Stimulated activated naive CD8-positive, alpha-beta T cell treated with anti-CD3 and anti-CD28 coated beads, Interleukin-15, Interleukin-2, amounts not matched to agents 100 U/mL and 50 U/mL, for 24 hours (primary cell): Measurements from ENCODE around the gene IFI27L1.

Experiments
- ATAC-seq: fragments of 150-1000 bp; cut with Tn5 transposase; one replicate; pipeline ENCODE4 v1.10.0; 2021
- DNase-seq: peaks from one replicate; pipeline ENCODE4 v3.0.0; 2021

The IFI27L1 gene, protein sequence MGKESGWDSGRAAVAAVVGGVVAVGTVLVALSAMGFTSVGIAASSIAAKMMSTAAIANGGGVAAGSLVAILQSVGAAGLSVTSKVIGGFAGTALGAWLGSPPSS

DNA sequence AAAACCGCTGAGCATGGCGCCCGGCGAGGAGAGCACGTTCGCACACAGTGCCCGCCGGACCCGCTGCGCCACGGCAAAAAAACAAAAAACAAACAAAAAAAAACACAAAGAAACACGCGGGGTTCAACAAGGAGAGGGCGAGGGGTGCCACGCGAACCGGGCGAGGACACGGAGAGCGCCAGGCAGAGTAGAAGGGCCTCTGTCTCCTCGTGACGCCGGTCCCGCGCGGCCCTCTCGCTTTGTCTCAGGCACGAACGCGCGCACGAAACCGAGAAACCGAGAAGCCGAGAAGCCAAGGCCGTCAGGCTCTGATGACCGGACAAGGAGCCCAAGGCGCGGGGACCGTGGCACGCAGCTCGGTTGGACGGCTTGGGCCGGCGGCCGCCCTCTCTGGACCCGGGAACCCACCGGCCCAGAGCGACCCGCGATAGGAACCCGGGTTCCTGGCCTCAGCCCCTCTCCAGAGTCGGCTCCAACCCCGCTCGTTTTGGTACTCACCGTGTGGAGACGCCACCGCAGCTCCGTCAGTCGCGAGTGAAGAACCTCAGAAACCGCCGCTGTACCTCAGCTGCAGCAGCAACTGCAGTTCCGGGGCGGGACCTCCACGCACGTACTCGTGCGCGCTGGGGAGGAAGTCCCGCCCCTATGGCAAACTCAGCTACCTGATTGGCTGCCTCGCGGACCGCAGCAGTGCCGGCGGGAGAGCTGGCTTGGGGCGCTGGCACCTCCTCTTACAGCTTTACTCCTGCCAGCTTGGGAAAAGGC, at the start of gene IFI27L1, which contains the start of gene DDX24:
Gene IFI27L1 (plus strand): TSS at position 690 of the 765 bp plus-strand sequence. CDS start 15,628 bp downstream, outside the sequence.
Gene DDX24 (minus strand): TSS at position 582 of the 765 bp plus-strand sequence. CDS start 1,460 bp downstream, outside the sequence.
- peak; percentile 96 for DNase-seq
- peak; percentile 98 for ATAC-seq

DNA sequence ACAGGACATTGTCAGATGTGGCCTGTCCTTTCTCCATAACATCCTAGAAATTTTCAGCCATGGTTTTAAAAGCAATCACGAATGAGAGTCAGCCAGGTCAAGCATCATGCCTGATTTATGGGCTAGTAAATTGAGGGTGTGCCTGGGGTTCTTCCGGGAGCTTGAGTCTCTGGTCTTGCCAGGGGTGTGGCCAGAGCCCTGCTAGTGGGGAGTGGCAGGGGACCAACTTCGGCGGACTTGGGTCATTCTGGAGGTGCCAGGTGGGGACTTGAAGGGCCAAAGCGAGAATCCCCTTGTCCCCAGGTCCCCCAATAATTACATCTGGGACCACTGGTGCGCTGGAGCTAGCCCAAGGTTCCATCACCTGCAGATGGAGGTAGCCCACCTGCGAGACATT, 49.2 kb upstream of the IFI27L1 start:
- ATAC-seq (no peak), DNase-seq (no peak)

DNA sequence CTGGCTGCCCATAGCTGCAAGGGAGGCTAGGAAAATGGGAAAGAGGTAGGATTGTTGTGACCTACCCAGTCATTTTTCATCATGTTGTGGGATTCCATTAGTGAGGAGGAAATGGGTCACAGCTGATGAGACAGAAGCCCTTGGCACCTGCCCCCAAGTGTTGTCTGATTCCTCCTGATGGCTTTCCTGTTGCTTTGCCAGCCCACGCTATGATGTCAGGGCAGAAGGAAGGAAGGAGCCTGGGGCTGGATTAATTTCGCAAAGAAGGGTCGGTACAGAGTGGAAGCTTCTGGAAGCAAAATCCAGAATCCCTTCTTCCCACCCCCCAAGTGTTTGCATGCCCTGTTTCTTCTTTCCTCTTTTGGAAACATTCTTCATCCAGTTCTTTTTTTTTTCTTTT, 46.2 kb upstream of the IFI27L1 start:
- DNase-seq = no peak
- no peak for ATAC-seq

GRCh38 chr14:94036313-94037167, 44.6 kb upstream of the IFI27L1 start:
- ATAC-seq (peak; percentile 96), DNase-seq (peak; percentile 82)

DNA sequence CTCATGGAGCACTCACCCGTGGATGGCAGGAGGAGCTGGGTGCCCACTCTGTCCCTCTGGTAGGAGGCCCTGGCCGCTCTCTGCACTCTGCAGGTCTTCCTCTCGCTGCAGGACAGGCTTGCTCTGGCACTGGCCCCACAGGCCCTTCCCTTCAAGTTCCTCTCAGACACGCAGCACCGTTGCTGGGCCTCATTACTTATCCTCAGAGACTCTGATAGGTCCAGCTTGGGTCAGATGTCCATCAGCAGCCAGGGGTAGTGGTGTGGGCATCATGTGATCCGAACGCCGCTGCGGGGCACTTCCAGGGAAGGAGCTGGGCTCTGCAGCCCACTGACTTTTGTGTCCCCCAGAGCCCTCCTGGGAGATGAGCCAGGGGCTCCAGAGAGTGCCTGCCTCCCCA, 43.2 kb upstream of the IFI27L1 start:
- no peak for ATAC-seq
- DNase-seq = no peak

DNA sequence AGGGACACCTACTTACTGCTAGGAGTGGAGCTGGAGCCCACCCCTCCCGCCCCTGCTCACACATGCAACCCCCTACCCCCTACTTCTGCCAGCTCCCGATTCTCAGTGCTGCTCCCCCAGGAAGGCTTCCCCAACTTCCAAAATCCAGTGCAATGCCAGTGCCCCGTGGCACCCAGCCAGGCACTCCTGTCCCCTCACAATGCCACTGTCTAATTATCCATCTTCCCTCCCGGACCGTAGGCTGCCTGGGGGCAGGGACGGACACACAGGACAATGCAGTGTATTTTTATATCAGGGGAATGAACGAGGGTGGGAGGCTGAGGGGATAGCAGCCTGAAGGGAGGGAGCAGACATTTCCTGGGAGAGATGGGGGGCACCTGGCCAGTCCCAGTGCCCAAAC, 42.6 kb upstream of the IFI27L1 start:
- DNase-seq (no peak), ATAC-seq (no peak)

GRCh38 chr14:94038921-94039629, 42.0 kb upstream of the IFI27L1 start:
- ATAC-seq (no peak), DNase-seq (no peak)

GRCh38 chr14:94040247-94040646, 40.9 kb upstream of the IFI27L1 start:
- DNase-seq = no peak
- no peak for ATAC-seq

- no peak for ATAC-seq
- no peak for DNase-seq
These were observed 40.3 kb upstream of the IFI27L1 start for GRCh38 chr14:94040796-94041195.

- DNase-seq = no peak
- ATAC-seq = no peak
These were observed 39.4 kb upstream of the IFI27L1 start for GRCh38 chr14:94041551-94042346.

DNA sequence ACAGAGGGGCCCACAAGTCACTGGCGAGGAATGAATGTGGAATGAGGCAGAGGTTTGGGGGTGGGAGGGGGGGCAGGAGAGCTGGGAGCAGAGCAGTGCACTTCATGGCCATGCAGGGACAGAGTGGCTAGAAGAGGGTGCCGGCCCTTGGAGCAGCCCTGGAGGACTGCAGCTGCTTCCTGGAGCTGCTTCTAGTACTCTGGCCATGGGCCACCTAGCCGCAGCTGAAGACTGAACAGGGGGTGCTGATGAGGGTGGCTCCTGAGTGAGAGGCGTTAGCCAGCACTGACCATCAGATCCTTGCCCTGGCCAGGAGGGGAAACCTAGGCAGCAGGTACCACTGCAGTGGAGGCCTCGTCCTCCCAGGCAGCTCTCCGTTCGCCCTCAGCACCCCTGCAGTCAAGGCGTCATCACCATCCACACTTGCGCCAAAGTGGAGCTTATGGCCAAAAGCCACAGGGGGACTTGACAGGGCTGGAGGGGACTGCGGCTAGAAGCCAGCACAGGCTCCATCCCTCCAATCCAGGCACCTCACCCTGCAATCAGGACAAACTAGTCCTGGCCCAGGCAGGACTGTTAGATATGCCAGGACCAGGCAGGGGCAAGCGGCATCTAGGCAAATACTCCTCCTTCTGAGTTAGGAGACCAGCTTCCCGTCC, 38.5 kb upstream of the IFI27L1 start:
- DNase-seq (no peak), ATAC-seq (no peak)

DNA sequence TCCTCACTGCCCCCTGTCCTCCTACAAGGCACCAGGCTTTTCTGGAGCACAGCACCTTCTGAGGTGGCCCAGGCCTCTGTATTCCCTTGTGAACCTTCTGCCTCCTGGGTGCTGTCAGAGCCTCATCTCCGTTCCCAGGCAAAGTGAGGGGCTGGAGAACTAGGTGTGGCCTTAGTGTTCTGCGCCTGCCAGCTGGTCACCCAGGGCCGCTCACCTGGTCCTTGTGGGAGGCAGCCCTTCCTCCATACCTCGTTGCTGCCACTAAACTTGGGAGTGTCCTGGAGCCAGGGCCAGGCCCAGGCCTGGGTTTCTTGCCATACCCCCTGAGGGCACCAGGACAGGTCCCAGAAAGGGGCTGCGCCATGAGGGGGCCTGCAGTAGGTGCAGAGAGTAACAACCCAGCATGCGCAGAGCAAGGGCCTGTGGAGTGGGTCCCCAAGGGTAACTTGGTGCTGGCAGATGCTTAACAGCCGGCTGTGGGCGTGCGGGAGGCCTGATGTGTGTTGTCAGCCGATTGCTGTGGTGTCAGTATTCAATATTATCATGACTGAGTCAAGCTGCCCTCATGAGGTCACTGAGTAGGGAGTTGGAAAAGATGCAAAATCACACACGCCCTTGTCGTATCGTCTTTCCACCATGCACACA, 37.9 kb upstream of the IFI27L1 start:
- no peak for DNase-seq

GRCh38 chr14:94043756-94044475, 37.2 kb upstream of the IFI27L1 start:
- DNase-seq = no peak
- no peak for ATAC-seq

More for the DNA sequence above, 37.9 kb upstream of the IFI27L1 start:
- no peak for ATAC-seq

GRCh38 chr14:94044476-94045091, 36.5 kb upstream of the IFI27L1 start:
- no peak for DNase-seq
- ATAC-seq = no peak

DNA sequence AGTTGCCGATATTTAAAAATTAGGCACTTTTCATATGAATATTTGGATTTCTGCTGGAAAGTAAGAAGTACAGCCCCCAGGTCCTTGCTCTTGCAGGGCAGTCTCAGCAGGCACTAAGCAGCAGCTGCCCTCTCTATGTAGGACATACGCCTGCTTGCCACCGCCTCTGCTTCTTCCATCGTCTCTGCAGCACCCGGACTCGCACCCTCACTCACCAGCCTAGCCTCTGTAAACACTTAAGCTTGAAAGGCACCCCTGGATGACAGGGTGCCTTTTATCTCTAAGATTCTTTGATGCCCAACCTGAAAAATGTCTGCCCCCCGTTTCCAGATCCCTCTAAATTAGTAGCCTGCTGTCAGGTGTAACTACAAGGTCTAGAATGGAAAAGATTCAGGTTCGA, 36.0 kb upstream of the IFI27L1 start:
- DNase-seq (no peak), ATAC-seq (no peak)

DNA sequence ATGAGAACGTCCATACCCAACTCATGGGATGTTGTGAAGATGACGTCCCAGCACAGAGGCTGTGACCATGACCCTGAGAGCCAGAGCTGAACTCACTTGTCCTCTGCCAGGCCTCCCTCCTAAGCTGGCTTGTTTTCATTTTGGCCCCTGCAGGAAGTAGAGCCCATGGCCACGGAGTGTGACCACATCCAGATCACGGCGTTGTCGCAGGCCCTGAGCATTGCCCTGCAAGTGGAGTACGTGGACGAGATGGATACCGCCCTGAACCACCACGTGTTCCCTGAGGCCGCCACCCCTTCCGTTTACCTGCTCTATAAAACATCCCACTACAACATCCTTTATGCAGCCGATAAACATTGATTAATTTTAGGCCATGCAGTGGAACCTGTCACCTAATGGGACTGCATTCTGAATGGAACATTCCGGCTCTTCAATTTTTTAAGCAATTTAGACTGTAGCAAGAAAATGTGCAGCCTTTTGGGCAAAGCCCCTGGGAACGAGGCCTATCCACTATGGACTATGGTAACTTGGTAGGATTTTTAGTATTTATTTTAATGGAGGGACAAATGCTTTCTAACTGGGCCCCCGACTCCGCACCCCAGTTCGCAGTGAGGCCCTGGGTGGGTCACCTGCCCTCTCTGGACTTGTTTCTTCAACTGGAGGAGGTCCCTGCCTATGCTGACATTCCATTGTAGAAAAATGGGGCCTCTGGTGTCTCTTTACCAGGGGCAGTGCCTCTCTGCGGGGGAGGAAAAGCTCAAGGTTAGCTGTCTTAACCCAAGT, 35.4 kb upstream of the IFI27L1 start:
- DNase-seq (no peak), ATAC-seq (no peak)

- no peak for DNase-seq
- no peak for ATAC-seq
These were observed 34.3 kb upstream of the IFI27L1 start for GRCh38 chr14:94046696-94047250.

DNA sequence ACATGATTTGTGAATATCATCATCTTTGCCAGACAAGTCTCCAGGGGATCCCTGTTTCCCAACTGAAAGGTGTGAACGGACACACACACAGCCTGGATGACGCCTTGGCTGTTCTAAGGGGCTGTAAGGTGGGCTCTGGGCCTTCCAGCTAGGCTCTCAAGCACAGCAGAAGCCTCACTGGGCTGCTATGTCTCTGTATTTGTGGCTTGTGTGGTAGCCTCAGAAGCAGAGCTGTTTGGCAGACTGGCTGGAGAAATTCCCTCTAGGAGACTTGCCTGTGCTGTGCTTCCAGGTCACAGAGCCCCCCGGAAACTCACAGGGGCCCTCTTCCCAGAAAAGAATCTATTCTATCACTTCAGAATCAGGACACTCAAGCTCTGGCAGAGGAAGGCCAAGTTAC, 33.5 kb upstream of the IFI27L1 start:
- ATAC-seq (no peak), DNase-seq (no peak)
